Body of pancreas (tissue), 4 donors: ENCODE measurements around the gene SSBP4. TPM values are rescaled to one million over a fixed set of nuclear protein-coding genes. Genes with fewer than 3 reads are reported as not detected.
"Not testable (repeated sequence)": the region's sequence is repeated elsewhere in the genome, so short reads cannot be mapped to it uniquely, and the experiment has no call there.

ENCODE experiments used
- ATAC-seq: fragments of 150-250 bp; one replicate; pipeline ENCODE4 v1.9.1; 2016
- DNase-seq, 4 donors: peaks; one replicate each; pipeline ENCODE4 v3.0.0-alpha.2; 2019
- H3K27ac ChIP-seq, 4 donors: fragments of 200-600 bp; sonication (generic); 1 replicate in 3 of 4; 2 replicates in 1 of 4; pipeline versions ENCODE4 v1.5.1 to v1.6.1; 2016 to 2019; ENCODE audit warnings: mild to moderate bottlenecking in 1 of 4, mixed read lengths in 1 of 4, moderate library complexity in 1 of 4
- H3K27me3 ChIP-seq, 2 donors: fragments of 200-600 bp; sonication (generic); one replicate each; pipeline ENCODE4 v1.6.0; 2016; ENCODE audit warnings: mild to moderate bottlenecking in 1 of 2
- H3K36me3 ChIP-seq, 2 donors: fragments of 200-600 bp; sonication (generic); replicated peaks in 1 of 2; 2 replicates each; pipeline ENCODE4 v1.5.1; 2016; ENCODE audit warnings: low read depth in 2 of 2; ENCODE audit not compliant: insufficient read depth in 1 of 2
- H3K4me1 ChIP-seq: fragments of 200-600 bp; sonication (generic); one replicate; pipeline ENCODE4 v1.6.0; 2016
- H3K4me3 ChIP-seq, 2 donors: fragments of 200-600 bp; sonication (generic); 1 replicate in 1 of 2; 2 replicates in 1 of 2; pipeline ENCODE4 v1.5.1; 2016 to 2019
- H3K9me3 ChIP-seq, 3 donors: fragments of 200-600 bp; sonication (generic); 1 replicate in 2 of 3; 2 replicates in 1 of 3; pipeline ENCODE4 v1.5.1; 2016
- CTCF ChIP-seq, 7 experiments: fragments of 450-650 bp in 4 of 7; fragments of 200-600 bp in 3 of 7; sonication (generic) in 3 of 7; IDR thresholded peaks; one replicate each; pipeline ENCODE4 v1.5.1; 2016 to 2019; ENCODE audit warnings: antibody characterized with exemption in 7 of 7
- POLR2A ChIP-seq, 3 donors: fragments of 450-650 bp; IDR thresholded peaks; one replicate each; pipeline ENCODE4 v1.6.1; 2016; ENCODE audit warnings: antibody characterized with exemption in 3 of 3, mild to moderate bottlenecking in 2 of 3
- WGBS, 2 donors: methylation state at CpG; one replicate each; pipeline ENCODE4 v1.1.5; 2017; 5-methylcytosine and 5-hydroxymethylcytosine counted together
- intact Hi-C: fragments of 100-400 bp; cut with DNase I; formaldehyde crosslinking; loops from one replicate; pipeline ENCODE4 v1.15.1; 2023
- total RNA-seq, 2 donors: library from RNA; depleted of rRNA; stranded (reverse); fragments of >200 nt; gene quantifications; one replicate each; pipeline ENCODE4 v1.1.0, GENCODE V29; 2016

SSBP4 gene
- total RNA-seq, 2 donors from 2014 or later: 50.1 to 63.9 TPM

DNA sequence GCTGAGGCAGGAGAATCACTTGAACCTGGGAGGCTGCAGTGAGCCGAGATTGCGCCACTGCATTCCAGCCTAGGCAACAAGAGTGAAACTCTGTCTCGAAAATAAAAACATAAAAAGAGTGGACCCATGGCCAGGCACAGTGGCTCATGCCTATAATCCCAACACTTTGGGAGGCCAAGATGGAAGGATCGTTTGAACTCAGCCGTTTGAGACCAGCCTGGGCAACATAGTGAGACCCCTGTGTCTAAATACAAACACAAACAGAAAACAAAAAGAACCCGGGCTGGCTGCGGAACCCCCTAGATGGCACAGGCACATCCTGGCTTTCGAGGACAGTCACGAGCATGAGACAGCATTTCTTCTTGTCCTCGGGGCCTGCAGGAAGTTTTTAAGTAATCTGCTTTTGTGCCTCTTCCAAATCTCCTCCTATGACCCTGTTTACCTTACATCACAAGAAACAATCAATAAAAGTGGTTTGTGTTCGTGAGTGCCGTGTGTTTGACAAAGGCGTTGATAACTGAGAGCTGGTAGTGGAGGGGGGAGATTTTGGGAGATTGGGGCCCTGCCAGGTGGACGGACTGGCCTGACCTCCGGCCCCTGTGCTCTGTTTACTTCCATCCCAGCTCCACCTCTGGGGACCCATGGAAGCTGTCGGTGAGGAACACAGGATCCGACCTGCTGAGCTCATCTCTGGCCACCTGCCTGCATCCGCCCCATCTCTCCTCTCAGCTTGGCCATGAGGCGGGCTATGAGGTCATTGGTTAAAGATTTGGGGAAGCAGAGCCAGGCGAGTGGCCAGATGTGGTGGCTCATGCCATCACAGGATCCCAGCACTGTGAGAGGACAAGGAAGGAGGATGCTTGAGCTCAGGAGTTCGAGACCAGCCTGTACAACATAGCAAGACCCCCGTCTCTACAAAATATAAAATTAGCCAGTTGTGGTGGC, 39.1 kb upstream of the SSBP4 start:
- peak overlapping the region; percentile 90 to 97 (median 93) for H3K27ac ChIP-seq

DNA sequence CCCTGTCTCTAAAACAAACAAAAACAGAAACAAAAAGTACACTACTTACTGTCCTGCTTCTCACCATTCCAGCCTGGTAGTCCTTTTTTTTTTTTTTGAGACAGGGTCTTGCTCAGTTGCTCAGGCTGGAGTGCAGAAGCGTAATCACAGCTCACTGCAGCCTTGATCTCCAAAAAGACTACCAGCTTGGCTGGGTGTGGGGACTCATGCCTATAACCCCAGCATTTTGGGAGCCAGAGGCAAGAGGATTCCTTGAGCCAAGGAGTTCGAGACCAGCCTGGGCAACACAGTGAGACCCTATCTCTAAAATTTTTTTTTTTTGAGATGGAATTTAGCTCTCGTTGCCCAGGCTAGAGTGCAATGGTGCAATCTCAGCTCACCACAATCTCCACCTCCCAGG, 38.4 kb upstream of the SSBP4 start:
- ATAC-seq (no peak), DNase-seq (no peak)
- Histone ChIP-seq H3K9me3 (no peaks in the 10 kb centered on the region), H3K4me3 (no peak overlapping the region), H3K4me1 (peaks cover 78% of the 10 kb centered on the region), H3K36me3 (no peaks in the 10 kb centered on the region), H3K27me3 (no peaks in the 10 kb centered on the region), H3K27ac (peak overlapping the region; percentile 90 to 97 (median 93))
- intact Hi-C loops: no loop called here
- 61 to 80% methylated on average over 3 of the region's 3 CpGs for WGBS, 2 donors
- TF ChIP-seq CTCF (IDR thresholded peaks at IDR 0.05): no peak
- TF ChIP-seq POLR2A (IDR thresholded peaks at IDR 0.05): no peak

More for the DNA sequence above, 39.1 kb upstream of the SSBP4 start:
- H3K9me3 ChIP-seq: no peaks in the 10 kb centered on the region
- WGBS, 2 donors: 26 to 27% methylated on average over 21 to 22 of the region's 22 CpGs
- no peak overlapping the region for H3K4me3 ChIP-seq
- DNase-seq (peak; percentile 96 to 98 (median 98)), ATAC-seq (peak; percentile 88)
- no peaks in the 10 kb centered on the region for H3K27me3 ChIP-seq
- intact Hi-C loops: no loop called here
- TF ChIP-seq CTCF (IDR thresholded peaks at IDR 0.05) (peak in 2 of 7 experiments; percentile 5 to 9), POLR2A (IDR thresholded peaks at IDR 0.05) (peak in 2 of 3 donors; percentile 13 to 15)
- H3K36me3 ChIP-seq: no peaks in the 10 kb centered on the region
- H3K4me1 ChIP-seq: peaks cover 78% of the 10 kb centered on the region

GRCh38 chr19:18383622-18384021, 35.6 kb upstream of the SSBP4 start:
- H3K9me3 ChIP-seq, intact Hi-C loops, H3K27ac ChIP-seq, H3K27me3 ChIP-seq, ATAC-seq, H3K36me3 ChIP-seq, DNase-seq, H3K4me3 ChIP-seq: not testable (repeated sequence)
- peaks cover 80% of the 10 kb centered on the region for H3K4me1 ChIP-seq
- 89 to 95% methylated on average over 10 to 11 of the region's 11 CpGs for WGBS, 2 donors

GRCh38 chr19:18384775-18385174, 34.4 kb upstream of the SSBP4 start:
- Histone ChIP-seq H3K27ac (peak overlapping the region; percentile 74 to 81 (median 76)), H3K27me3 (no peaks in the 10 kb centered on the region), H3K4me3 (no peak overlapping the region), H3K36me3 (no peaks in the 10 kb centered on the region), H3K4me1 (peaks cover 73% of the 10 kb centered on the region), H3K9me3 (no peaks in the 10 kb centered on the region)
- DNase-seq (peak in 1 of 4 donors; percentile 44), ATAC-seq (no peak)
- TF ChIP-seq POLR2A (IDR thresholded peaks at IDR 0.05): no peak
- TF ChIP-seq CTCF (IDR thresholded peaks at IDR 0.05): no peak
- 43 to 50% methylated on average over 7 of the region's 7 CpGs for WGBS, 2 donors
- intact Hi-C loops: no loop called here

- 97 to 100% methylated on average over 2 to 3 of the region's 3 CpGs for WGBS, 2 donors
- Histone ChIP-seq H3K4me1 (peaks cover 68% of the 10 kb centered on the region), H3K36me3 (no peaks in the 10 kb centered on the region), H3K9me3 (no peaks in the 10 kb centered on the region), H3K27ac (peak overlapping the region; percentile 74 to 81 (median 76)), H3K27me3 (no peaks in the 10 kb centered on the region), H3K4me3 (no peak overlapping the region)
- TF ChIP-seq POLR2A (IDR thresholded peaks at IDR 0.05): no peak
- TF ChIP-seq CTCF (IDR thresholded peaks at IDR 0.05): no peak
- intact Hi-C loops: no loop called here
- DNase-seq (no peak), ATAC-seq (no peak)
Observed at GRCh38 chr19:18385359-18385674, 33.9 kb upstream of the SSBP4 start.
